Measurements from ENCODE around the gene MS4A7.

MS4A7 gene

DNA sequence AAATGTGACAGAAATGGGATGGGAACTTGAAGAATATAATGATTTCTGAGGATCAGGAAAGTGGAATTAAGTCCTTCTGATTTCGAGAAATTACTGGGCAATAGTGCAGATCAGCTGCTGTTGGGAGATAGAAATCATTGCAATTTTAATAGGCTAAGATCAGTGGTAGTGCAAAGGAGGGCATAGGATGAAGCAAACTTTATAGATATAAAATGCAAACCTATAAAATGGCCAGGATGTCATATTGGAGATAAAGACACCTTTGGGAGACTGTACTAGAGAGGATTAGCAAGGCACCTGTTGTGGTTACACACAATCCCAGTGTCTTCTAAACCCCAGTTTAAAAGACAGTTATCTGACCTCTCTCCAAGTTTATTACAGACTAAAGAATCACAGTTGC is 6.5 kb upstream of the MS4A7 start:
- Histone ChIP-seq H3K4me3 (ENCODE audit: low read length) (no peak overlapping the region), H3K4me1 (ENCODE audit: insufficient read depth, low read length) (no peaks in the 10 kb centered on the region; the same call in 1 of the 2 replicates), H3K9me3 (ENCODE audit: insufficient read depth, low read depth, low read length) (no peaks in the 10 kb centered on the region), H3K27me3 (ENCODE audit: insufficient read depth, low read length) (no peaks in the 10 kb centered on the region), H3K9ac (ENCODE audit: low read depth, low read length) (no peak overlapping the region), H3K36me3 (ENCODE audit: insufficient read depth, low read depth, low read length) (no peaks in the 10 kb centered on the region), H3K27ac (ENCODE audit: low read length) (no peak overlapping the region)

GRCh38 chr11:60372767-60373166 is 5.6 kb upstream of the MS4A7 start:
- no peak overlapping the region for H3K9ac ChIP-seq (ENCODE audit: low read depth, low read length)
- H3K9me3 ChIP-seq (ENCODE audit: insufficient read depth, low read depth, low read length), result no peaks in the 10 kb centered on the region
- no peak overlapping the region for H3K4me3 ChIP-seq (ENCODE audit: low read length)
- H3K36me3 ChIP-seq (ENCODE audit: insufficient read depth, low read depth, low read length), result no peaks in the 10 kb centered on the region
- no peaks in the 10 kb centered on the region for H3K27me3 ChIP-seq (ENCODE audit: insufficient read depth, low read length)
- no peaks in the 10 kb centered on the region; the same call in 1 of the 2 replicates for H3K4me1 ChIP-seq (ENCODE audit: insufficient read depth, low read length)
- no peak overlapping the region for H3K27ac ChIP-seq (ENCODE audit: low read length)

DNA sequence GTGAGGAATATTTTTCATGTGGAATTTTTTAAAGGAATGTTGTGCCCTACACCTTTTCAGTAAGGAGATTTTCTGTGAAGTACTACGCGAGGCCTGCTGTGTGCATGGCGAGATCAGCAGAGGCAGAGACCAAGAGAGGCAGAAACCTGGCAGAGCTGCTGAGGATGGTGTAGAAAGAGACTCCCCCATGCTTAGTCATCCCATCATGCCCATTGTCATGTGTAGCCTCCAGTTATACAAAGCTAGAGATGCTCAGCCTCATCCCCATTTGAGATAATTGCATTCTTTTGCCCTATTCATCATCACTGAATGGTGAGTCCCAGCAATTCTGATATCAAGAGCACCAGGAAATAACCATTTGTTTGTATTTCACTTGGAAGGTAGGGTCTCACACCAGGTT is 3.0 kb upstream of the MS4A7 start:
- Histone ChIP-seq H3K9ac (ENCODE audit: low read depth, low read length) (no peak overlapping the region), H3K4me3 (ENCODE audit: low read length) (no peak overlapping the region), H3K27ac (ENCODE audit: low read length) (no peak overlapping the region), H3K9me3 (ENCODE audit: insufficient read depth, low read depth, low read length) (no peaks in the 10 kb centered on the region), H3K27me3 (ENCODE audit: insufficient read depth, low read length) (no peaks in the 10 kb centered on the region), H3K36me3 (ENCODE audit: insufficient read depth, low read depth, low read length) (no peaks in the 10 kb centered on the region), H3K4me1 (ENCODE audit: insufficient read depth, low read length) (no peaks in the 10 kb centered on the region)

- H3K36me3 ChIP-seq (ENCODE audit: insufficient read depth, low read depth, low read length), result no peaks in the 10 kb centered on the region
- H3K4me3 ChIP-seq (ENCODE audit: low read length), result no peak overlapping the region
- H3K4me1 ChIP-seq (ENCODE audit: insufficient read depth, low read length), result no peaks in the 10 kb centered on the region
- no peaks in the 10 kb centered on the region for H3K9me3 ChIP-seq (ENCODE audit: insufficient read depth, low read depth, low read length)
- H3K9ac ChIP-seq (ENCODE audit: low read depth, low read length), result no peak overlapping the region
- no peak overlapping the region for H3K27ac ChIP-seq (ENCODE audit: low read length)
- H3K27me3 ChIP-seq (ENCODE audit: insufficient read depth, low read length), result no peaks in the 10 kb centered on the region
These were observed 1.7 kb upstream of the MS4A7 start for GRCh38 chr11:60376601-60377000.

GRCh38 chr11:60377401-60378136 is 763 bp upstream of the MS4A7 start:
- no peaks in the 10 kb centered on the region for H3K36me3 ChIP-seq (ENCODE audit: insufficient read depth, low read depth, low read length)
- no peak overlapping the region for H3K9ac ChIP-seq (ENCODE audit: low read depth, low read length)
- H3K27ac ChIP-seq (ENCODE audit: low read length), result no peak overlapping the region
- no peaks in the 10 kb centered on the region for H3K9me3 ChIP-seq (ENCODE audit: insufficient read depth, low read depth, low read length)
- H3K4me1 ChIP-seq (ENCODE audit: insufficient read depth, low read length), result no peaks in the 10 kb centered on the region
- no peaks in the 10 kb centered on the region for H3K27me3 ChIP-seq (ENCODE audit: insufficient read depth, low read length)
- H3K4me3 ChIP-seq (ENCODE audit: low read length), result no peak overlapping the region

- H3K36me3 ChIP-seq (ENCODE audit: insufficient read depth, low read depth, low read length), result no peaks in the 10 kb centered on the region
- no peaks in the 10 kb centered on the region for H3K27me3 ChIP-seq (ENCODE audit: insufficient read depth, low read length)
- no peak overlapping the region for H3K27ac ChIP-seq (ENCODE audit: low read length)
- no peak overlapping the region for H3K4me3 ChIP-seq (ENCODE audit: low read length)
- no peak overlapping the region for H3K9ac ChIP-seq (ENCODE audit: low read depth, low read length)
- H3K9me3 ChIP-seq (ENCODE audit: insufficient read depth, low read depth, low read length), result no peaks in the 10 kb centered on the region
- no peaks in the 10 kb centered on the region for H3K4me1 ChIP-seq (ENCODE audit: insufficient read depth, low read length)
These were observed 11.1 kb downstream of the MS4A7 start for GRCh38 chr11:60389279-60389910.

GRCh38 chr11:60390419-60390818 is 12.1 kb downstream of the MS4A7 start:
- no peaks in the 10 kb centered on the region for H3K36me3 ChIP-seq (ENCODE audit: insufficient read depth, low read depth, low read length)
- H3K9me3 ChIP-seq (ENCODE audit: insufficient read depth, low read depth, low read length), result no peaks in the 10 kb centered on the region
- H3K4me3 ChIP-seq (ENCODE audit: low read length), result no peak overlapping the region
- no peaks in the 10 kb centered on the region for H3K27me3 ChIP-seq (ENCODE audit: insufficient read depth, low read length)
- H3K27ac ChIP-seq (ENCODE audit: low read length), result no peak overlapping the region
- H3K4me1 ChIP-seq (ENCODE audit: insufficient read depth, low read length), result no peaks in the 10 kb centered on the region
- H3K9ac ChIP-seq (ENCODE audit: low read depth, low read length), result no peak overlapping the region

DNA sequence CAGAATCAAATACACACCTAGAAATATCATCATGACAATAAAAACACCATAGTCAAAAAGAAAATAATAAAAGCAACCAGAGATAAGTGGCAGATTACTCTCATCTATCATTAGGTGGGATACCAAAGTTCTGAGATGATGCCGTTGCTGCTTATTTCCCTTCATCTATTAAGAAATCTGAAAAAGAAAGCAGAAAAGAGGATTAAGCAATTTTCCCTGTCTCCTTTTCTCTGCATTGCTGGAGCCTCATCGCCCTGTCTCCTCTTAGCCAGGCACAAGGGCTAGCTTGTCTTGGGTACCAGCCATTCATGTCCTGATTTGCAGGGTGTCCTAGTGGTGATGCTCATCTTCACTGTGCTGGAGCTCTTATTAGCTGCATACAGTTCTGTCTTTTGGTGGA is 14.0 kb downstream of the MS4A7 start:
- peaks cover 4% of the 10 kb centered on the region for H3K4me1 ChIP-seq (ENCODE audit: insufficient read depth, low read length)
- no peak overlapping the region for H3K9ac ChIP-seq (ENCODE audit: low read depth, low read length)
- H3K36me3 ChIP-seq (ENCODE audit: insufficient read depth, low read depth, low read length), result no peaks in the 10 kb centered on the region
- H3K27me3 ChIP-seq (ENCODE audit: insufficient read depth, low read length), result no peaks in the 10 kb centered on the region
- no peak overlapping the region for H3K4me3 ChIP-seq (ENCODE audit: low read length)
- H3K9me3 ChIP-seq (ENCODE audit: insufficient read depth, low read depth, low read length), result no peaks in the 10 kb centered on the region
- no peak overlapping the region for H3K27ac ChIP-seq (ENCODE audit: low read length)

GRCh38 chr11:60393016-60393415 is 14.7 kb downstream of the MS4A7 start:
- no peak overlapping the region for H3K27ac ChIP-seq (ENCODE audit: low read length)
- no peak overlapping the region for H3K9ac ChIP-seq (ENCODE audit: low read depth, low read length)
- H3K9me3 ChIP-seq (ENCODE audit: insufficient read depth, low read depth, low read length), result no peaks in the 10 kb centered on the region
- H3K4me1 ChIP-seq (ENCODE audit: insufficient read depth, low read length), result peaks cover 4% of the 10 kb centered on the region
- H3K4me3 ChIP-seq (ENCODE audit: low read length), result no peak overlapping the region
- H3K27me3 ChIP-seq (ENCODE audit: insufficient read depth, low read length), result no peaks in the 10 kb centered on the region
- no peaks in the 10 kb centered on the region for H3K36me3 ChIP-seq (ENCODE audit: insufficient read depth, low read depth, low read length)

GRCh38 chr11:60394666-60395380 is 16.5 kb downstream of the MS4A7 start:
- Histone ChIP-seq H3K36me3 (ENCODE audit: insufficient read depth, low read depth, low read length) (no peaks in the 10 kb centered on the region), H3K4me1 (ENCODE audit: insufficient read depth, low read length) (peaks cover 4% of the 10 kb centered on the region), H3K27me3 (ENCODE audit: insufficient read depth, low read length) (no peaks in the 10 kb centered on the region), H3K9me3 (ENCODE audit: insufficient read depth, low read depth, low read length) (no peaks in the 10 kb centered on the region), H3K27ac (ENCODE audit: low read length) (no peak overlapping the region), H3K9ac (ENCODE audit: low read depth, low read length) (no peak overlapping the region), H3K4me3 (ENCODE audit: low read length) (no peak overlapping the region)

GRCh38 chr11:60396382-60396781 is 18.1 kb downstream of the MS4A7 start, which contains the start of gene MS4A14:
TSS of gene MS4A14 (plus strand) at chr11:60396459. CDS start at chr11:60396579, 120 bp downstream.
- Histone ChIP-seq H3K27me3 (ENCODE audit: insufficient read depth, low read length) (no peaks in the 10 kb centered on the region), H3K9me3 (ENCODE audit: insufficient read depth, low read depth, low read length) (no peaks in the 10 kb centered on the region), H3K4me1 (ENCODE audit: insufficient read depth, low read length) (peaks cover 4% of the 10 kb centered on the region), H3K9ac (ENCODE audit: low read depth, low read length) (no peak within 1 kb of the TSS), H3K27ac (ENCODE audit: low read length) (no peak within 1 kb of the TSS), H3K36me3 (ENCODE audit: insufficient read depth, low read depth, low read length) (no peaks in the 10 kb centered on the region), H3K4me3 (ENCODE audit: low read length) (no peak within 1 kb of the TSS)

- H3K4me1 ChIP-seq (ENCODE audit: insufficient read depth, low read length), result peaks cover 4% of the 10 kb centered on the region
- H3K27ac ChIP-seq (ENCODE audit: low read length), result no peak overlapping the region
- H3K27me3 ChIP-seq (ENCODE audit: insufficient read depth, low read length), result no peaks in the 10 kb centered on the region
- H3K36me3 ChIP-seq (ENCODE audit: insufficient read depth, low read depth, low read length), result no peaks in the 10 kb centered on the region
- H3K9ac ChIP-seq (ENCODE audit: low read depth, low read length), result no peak overlapping the region
- H3K9me3 ChIP-seq (ENCODE audit: insufficient read depth, low read depth, low read length), result peaks cover 3% of the 10 kb centered on the region; the same call in 1 of the 2 replicates
- no peak overlapping the region for H3K4me3 ChIP-seq (ENCODE audit: low read length)
These were observed 18.5 kb downstream of the MS4A7 start for GRCh38 chr11:60396799-60397198.
